Retinal pigment epithelial cell (primary cell): ENCODE data around the gene SLC6A13.
A peak's percentile ranks its signal among the peaks of the same experiment; 100 is the strongest.
"Not testable (repeated sequence)": the region's sequence is repeated elsewhere in the genome, so short reads cannot be mapped to it uniquely, and the experiment has no call there.

Experiments used
- DNase-seq: peaks from one replicate; pipeline ENCODE4 v3.0.0-alpha.2; 2010; ENCODE audit warnings: low read depth
- H3K4me3 ChIP-seq: 2 replicates; pipeline ENCODE4 v1.5.1; 2011; ENCODE audit warnings: mild to moderate bottlenecking, low read length, control low read depth, moderate library complexity
- CTCF ChIP-seq: conservative IDR thresholded peaks from 2 replicates; pipeline ENCODE4 v1.5.1; 2011; ENCODE audit warnings: low read depth, low read length, control low read depth, inconsistent platforms

SLC6A13 gene

GRCh38 chr12:262817-263216 lies at the start of gene SLC6A13:
Gene SLC6A13, minus strand, starts transcription at chr12:262836. Its CDS starts 2,784 bp downstream, at chr12:260052.
- H3K4me3 ChIP-seq = no peak within 1 kb of the TSS
- no peak for TF ChIP-seq CTCF
- DNase-seq = no peak

GRCh38 chr12:308511-308910 lies 45.9 kb upstream of the SLC6A13 start:
- H3K4me3 ChIP-seq = no peak overlapping the region
- no peak for DNase-seq

GRCh38 chr12:307406-307805 lies 44.8 kb upstream of the SLC6A13 start:
- no peak for DNase-seq
- TF ChIP-seq CTCF = no peak
- no peak overlapping the region for H3K4me3 ChIP-seq

More at GRCh38 chr12:308511-308910, 45.9 kb upstream of the SLC6A13 start:
- TF ChIP-seq CTCF = no peak

GRCh38 chr12:304805-305204 lies 42.2 kb upstream of the SLC6A13 start:
- TF ChIP-seq CTCF = no peak
- DNase-seq = peak; percentile 23
- H3K4me3 ChIP-seq = no peak overlapping the region

GRCh38 chr12:302766-303165 lies 40.1 kb upstream of the SLC6A13 start:
- H3K4me3 ChIP-seq, DNase-seq: not testable (repeated sequence)

- DNase-seq, H3K4me3 ChIP-seq: not testable (repeated sequence)
Observed at GRCh38 chr12:300166-300565, 37.5 kb upstream of the SLC6A13 start.

- H3K4me3 ChIP-seq = not testable (repeated sequence)
Observed at GRCh38 chr12:299511-299910, 36.9 kb upstream of the SLC6A13 start.

GRCh38 chr12:298059-298458 lies 35.4 kb upstream of the SLC6A13 start:
- not testable (repeated sequence) for H3K4me3 ChIP-seq, DNase-seq

More at GRCh38 chr12:299511-299910, 36.9 kb upstream of the SLC6A13 start:
- not testable (repeated sequence) for DNase-seq

- H3K4me3 ChIP-seq = no peak overlapping the region
- no peak for DNase-seq
- TF ChIP-seq CTCF = no peak
Observed at GRCh38 chr12:295132-295531, 32.5 kb upstream of the SLC6A13 start.
